ENCODE data around the gene PLCB1. TPM values are rescaled to one million over a fixed set of nuclear protein-coding genes. Genes with fewer than 3 reads are reported as not detected.
"Not testable (repeated sequence)": the region's sequence is repeated elsewhere in the genome, so short reads cannot be mapped to it uniquely, and the experiment has no call there.

Gene PLCB1
- polyA plus RNA-seq, 12 donors, result 7.4 to 17.8 (median 10.6) TPM; not detected in 1

GRCh38 chr20:8587810-8588209, 455.7 kb downstream of the PLCB1 start:
- no peak for DNase-seq

- DNase-seq, result no peak
These were observed 457.9 kb downstream of the PLCB1 start for GRCh38 chr20:8589956-8590355.

- DNase-seq, result not testable (repeated sequence)
These were observed 469.0 kb downstream of the PLCB1 start for GRCh38 chr20:8600910-8601541.

GRCh38 chr20:8601542-8601912, 469.5 kb downstream of the PLCB1 start:
- DNase-seq, result no peak

- DNase-seq, result no peak
These were observed 470.5 kb downstream of the PLCB1 start for GRCh38 chr20:8602389-8603116.

GRCh38 chr20:8608470-8608869, 476.4 kb downstream of the PLCB1 start:
- no peak for DNase-seq

- no peak for DNase-seq
These were observed 484.7 kb downstream of the PLCB1 start for GRCh38 chr20:8616792-8617191.

GRCh38 chr20:8621001-8621400, 488.9 kb downstream of the PLCB1 start:
- DNase-seq, result no peak

- DNase-seq, result no peak
These were observed 492.0 kb downstream of the PLCB1 start for GRCh38 chr20:8624046-8624445.

- no peak for DNase-seq
These were observed 492.6 kb downstream of the PLCB1 start for GRCh38 chr20:8624616-8625015.

- DNase-seq, result peak; percentile 57
These were observed 495.4 kb downstream of the PLCB1 start for GRCh38 chr20:8627340-8628004.

GRCh38 chr20:8631271-8631670, 499.2 kb downstream of the PLCB1 start:
- no peak for DNase-seq

- DNase-seq, result no peak
These were observed 501.3 kb downstream of the PLCB1 start for GRCh38 chr20:8633366-8633765.

- DNase-seq, result no peak
These were observed 503.0 kb downstream of the PLCB1 start for GRCh38 chr20:8635048-8635572.

GRCh38 chr20:8635837-8636236, 503.8 kb downstream of the PLCB1 start:
- no peak for DNase-seq

GRCh38 chr20:8639112-8639778, 507.2 kb downstream of the PLCB1 start:
- no peak for DNase-seq

GRCh38 chr20:8640461-8640860, 508.4 kb downstream of the PLCB1 start:
- DNase-seq, result no peak

GRCh38 chr20:8642247-8642646, 510.2 kb downstream of the PLCB1 start:
- no peak for DNase-seq

- not testable (repeated sequence) for DNase-seq
These were observed 512.4 kb downstream of the PLCB1 start for GRCh38 chr20:8644468-8644867.

GRCh38 chr20:8645326-8645725, 513.3 kb downstream of the PLCB1 start:
- DNase-seq, result peak; percentile 25

- peak; percentile 78 for DNase-seq
These were observed 514.0 kb downstream of the PLCB1 start for GRCh38 chr20:8646033-8646441.

GRCh38 chr20:8646716-8647115, 514.6 kb downstream of the PLCB1 start:
- DNase-seq, result no peak

All from muscle of arm (tissue), 12 donors.